NT2/D1 (cell line): Measurements from ENCODE around the gene TENM3.

Experiments used
- DNase-seq: peaks from one replicate; pipeline ENCODE4 v3.0.0-alpha.2; 2011; ENCODE audit warnings: low read depth, low spot score
- H3K27me3 ChIP-seq: 2 replicates; pipeline ENCODE4 v1.6.0; 2011; ENCODE audit warnings: mild to moderate bottlenecking; ENCODE audit not compliant: insufficient read length, insufficient read depth
- H3K36me3 ChIP-seq: 2 replicates; pipeline ENCODE4 v1.6.1; 2011; ENCODE audit warnings: mild to moderate bottlenecking, low read length, mixed read lengths; ENCODE audit not compliant: insufficient read depth, insufficient read length
- H3K4me1 ChIP-seq: 2 replicates; pipeline ENCODE4 v1.5.1; 2011; ENCODE audit not compliant: insufficient read depth, insufficient read length
- H3K4me3 ChIP-seq: 2 replicates; pipeline ENCODE4 v1.5.1; 2011; ENCODE audit warnings: low read depth; ENCODE audit not compliant: insufficient read length
- H3K9ac ChIP-seq: 2 replicates; pipeline ENCODE4 v1.6.0; 2011; ENCODE audit warnings: low read depth; ENCODE audit not compliant: insufficient read length
- H3K9me3 ChIP-seq: 2 replicates; pipeline ENCODE4 v1.5.1; 2011; ENCODE audit warnings: mild to moderate bottlenecking, low read length; ENCODE audit not compliant: insufficient read depth
- SUZ12 ChIP-seq: IDR thresholded peaks from 2 replicates; pipeline ENCODE4 v1.6.1; 2011; ENCODE audit not compliant: insufficient read length, insufficient read depth; ENCODE audit errors: extremely low read depth
- YY1 ChIP-seq: IDR thresholded peaks from 2 replicates; pipeline ENCODE4 v1.6.1; 2011; ENCODE audit not compliant: insufficient read length, insufficient read depth
- ZNF274 ChIP-seq: IDR thresholded peaks from 2 replicates; pipeline ENCODE4 v1.6.1; 2011; ENCODE audit warnings: mild to moderate bottlenecking, low read depth, low read length

The TENM3 gene

DNA sequence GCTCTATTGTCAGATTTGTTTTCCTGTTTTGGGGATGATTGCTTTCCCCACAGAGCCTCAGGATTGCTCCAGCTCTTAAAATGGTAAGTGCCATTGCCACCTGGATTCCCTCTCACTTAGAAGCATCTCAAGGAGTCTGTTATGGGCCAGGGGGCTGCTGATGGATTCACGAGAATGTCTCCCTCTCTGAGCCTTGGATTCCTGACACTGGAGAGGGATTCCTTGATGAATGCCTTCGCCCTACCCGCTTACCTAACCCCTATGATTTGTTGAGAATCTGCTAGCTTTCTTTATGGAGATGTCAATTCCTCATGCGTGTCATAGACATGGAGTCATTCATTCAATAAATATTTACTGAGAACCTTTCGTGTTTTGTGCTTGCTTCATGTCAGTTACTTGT is 36.9 kb upstream of the TENM3 start:
- Histone ChIP-seq H3K4me1 (peaks cover 5% of the 10 kb centered on the region), H3K36me3 (no peaks in the 10 kb centered on the region), H3K27me3 (no peaks in the 10 kb centered on the region), H3K9me3 (no peaks in the 10 kb centered on the region; the same call in 1 of the 2 replicates), H3K4me3 (no peak overlapping the region), H3K9ac (no peak overlapping the region)
- TF ChIP-seq ZNF274 = no peak
- DNase-seq = no peak

DNA sequence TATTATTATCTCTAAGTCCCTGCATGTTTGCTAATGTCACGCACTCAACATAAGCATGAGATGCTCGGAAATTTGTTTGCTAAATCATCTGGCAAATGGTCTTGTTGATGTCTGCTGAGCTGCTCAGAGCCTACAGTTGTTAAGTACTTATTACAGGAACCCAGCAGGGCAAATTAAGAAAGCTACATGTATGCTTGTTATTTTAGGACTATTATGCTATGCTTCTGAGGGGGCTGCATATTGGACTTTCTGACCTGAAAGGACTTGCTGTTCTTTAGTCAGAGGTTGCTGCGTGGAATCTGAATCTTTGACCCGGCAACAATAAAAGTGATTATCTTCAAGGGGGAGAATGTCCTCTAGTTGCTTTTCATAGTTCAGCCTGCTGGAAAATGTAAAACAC is 36.3 kb upstream of the TENM3 start:
- no peak for TF ChIP-seq SUZ12
- TF ChIP-seq ZNF274 = no peak
- TF ChIP-seq YY1 = no peak
- no peak overlapping the region for H3K4me3 ChIP-seq
- H3K4me1 ChIP-seq = peaks cover 5% of the 10 kb centered on the region
- no peaks in the 10 kb centered on the region for H3K36me3 ChIP-seq
- DNase-seq = no peak
- H3K27me3 ChIP-seq = no peaks in the 10 kb centered on the region
- no peaks in the 10 kb centered on the region; the same call in 1 of the 2 replicates for H3K9me3 ChIP-seq
- no peak overlapping the region for H3K9ac ChIP-seq

DNA sequence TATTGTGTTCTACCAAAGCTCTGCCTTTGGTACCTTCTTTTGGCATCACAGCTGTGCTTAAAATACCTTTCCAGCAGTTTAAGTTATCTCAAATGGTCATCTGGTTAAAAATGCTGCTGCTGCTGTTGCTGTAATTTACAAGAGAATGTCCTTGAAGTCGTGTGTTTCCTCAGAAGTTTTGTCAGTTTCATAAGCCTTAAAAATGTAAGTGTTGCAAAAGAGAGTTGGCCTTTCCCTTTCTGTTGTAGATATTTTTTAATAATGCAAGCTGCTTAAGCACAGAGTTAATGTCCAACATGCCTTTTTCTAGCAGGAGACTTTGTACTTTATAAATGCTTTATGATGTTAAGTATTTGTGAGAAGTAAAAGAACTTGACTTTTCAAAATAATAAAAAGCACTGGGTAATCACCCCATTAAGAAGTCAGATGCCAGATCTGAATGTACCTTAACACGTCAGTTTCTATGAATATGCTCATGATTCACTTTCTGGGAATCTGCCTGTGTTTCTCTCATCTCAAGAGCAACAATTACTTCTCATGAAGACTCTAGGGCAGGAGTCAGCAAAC is 35.3 kb upstream of the TENM3 start:
- Histone ChIP-seq H3K4me3 (no peak overlapping the region), H3K27me3 (no peaks in the 10 kb centered on the region), H3K9me3 (no peaks in the 10 kb centered on the region; the same call in 1 of the 2 replicates), H3K9ac (no peak overlapping the region), H3K4me1 (peaks cover 5% of the 10 kb centered on the region), H3K36me3 (no peaks in the 10 kb centered on the region)
- no peak for DNase-seq
- TF ChIP-seq ZNF274 (no peak), SUZ12 (no peak), YY1 (no peak)

DNA sequence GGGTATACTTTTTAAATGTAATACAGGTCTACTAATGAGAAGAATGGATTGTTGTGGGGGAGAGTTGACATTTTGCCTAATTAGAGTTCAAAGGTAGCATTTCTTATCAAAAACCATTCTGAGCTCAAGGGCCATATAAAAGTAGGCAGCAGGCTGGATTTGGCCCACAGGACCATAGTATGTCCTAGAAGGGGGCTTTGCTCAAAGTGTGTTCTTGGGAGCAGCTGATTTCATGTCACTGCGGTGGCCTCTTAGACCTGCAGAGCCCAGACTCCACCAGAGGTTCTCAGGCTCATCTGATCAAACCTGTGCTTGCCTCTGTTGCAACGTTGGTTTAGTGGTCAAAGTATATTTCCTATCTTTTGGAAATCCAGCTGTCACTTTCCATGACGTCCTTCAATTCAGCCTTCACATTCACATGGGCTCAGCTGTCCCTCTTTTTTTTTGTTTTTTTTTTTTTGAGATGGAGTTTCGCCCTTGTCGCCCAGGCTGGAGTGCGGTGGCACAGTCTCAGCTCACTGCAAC is 34.6 kb upstream of the TENM3 start:
- TF ChIP-seq ZNF274 (no peak), SUZ12 (no peak), YY1 (no peak)
- H3K4me3 ChIP-seq = no peak overlapping the region
- no peak for DNase-seq
- peaks cover 5% of the 10 kb centered on the region for H3K4me1 ChIP-seq
- H3K36me3 ChIP-seq = no peaks in the 10 kb centered on the region
- H3K9ac ChIP-seq = no peak overlapping the region
- no peaks in the 10 kb centered on the region; the same call in 1 of the 2 replicates for H3K9me3 ChIP-seq
- no peaks in the 10 kb centered on the region for H3K27me3 ChIP-seq

DNA sequence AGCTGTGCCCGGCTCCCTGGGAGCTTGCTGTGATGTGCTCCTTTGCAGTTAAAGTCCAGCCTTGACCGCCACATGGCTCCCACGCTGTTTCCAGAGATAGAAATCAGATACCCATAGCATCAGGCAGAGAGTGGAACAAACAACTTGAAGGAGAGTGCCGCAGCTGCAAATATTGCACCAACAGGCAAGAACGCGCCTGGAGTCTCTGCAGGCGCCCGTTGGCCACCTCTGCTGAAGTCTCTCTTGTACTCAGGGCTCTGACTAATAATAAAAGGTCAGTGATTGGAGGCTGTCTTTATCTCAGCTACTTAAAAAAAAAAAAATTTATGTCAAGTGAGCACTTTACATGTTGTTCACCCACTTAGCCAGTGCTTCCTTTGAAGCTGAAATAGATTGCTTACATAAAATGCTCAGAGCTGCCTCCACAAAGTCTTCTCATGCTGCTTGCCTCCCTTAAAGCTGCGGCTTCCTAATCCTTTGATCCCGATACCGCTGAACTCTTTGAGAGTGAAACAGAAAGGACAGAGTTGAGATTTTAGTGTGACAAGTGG is 30.9 kb upstream of the TENM3 start:
- no peak for TF ChIP-seq YY1
- no peak for TF ChIP-seq SUZ12
- no peak for TF ChIP-seq ZNF274
- Histone ChIP-seq H3K4me3 (no peak overlapping the region), H3K27me3 (no peaks in the 10 kb centered on the region), H3K4me1 (peaks cover 2% of the 10 kb centered on the region), H3K9me3 (no peaks in the 10 kb centered on the region), H3K36me3 (peaks cover 4% of the 10 kb centered on the region), H3K9ac (no peak overlapping the region)
- DNase-seq = no peak

DNA sequence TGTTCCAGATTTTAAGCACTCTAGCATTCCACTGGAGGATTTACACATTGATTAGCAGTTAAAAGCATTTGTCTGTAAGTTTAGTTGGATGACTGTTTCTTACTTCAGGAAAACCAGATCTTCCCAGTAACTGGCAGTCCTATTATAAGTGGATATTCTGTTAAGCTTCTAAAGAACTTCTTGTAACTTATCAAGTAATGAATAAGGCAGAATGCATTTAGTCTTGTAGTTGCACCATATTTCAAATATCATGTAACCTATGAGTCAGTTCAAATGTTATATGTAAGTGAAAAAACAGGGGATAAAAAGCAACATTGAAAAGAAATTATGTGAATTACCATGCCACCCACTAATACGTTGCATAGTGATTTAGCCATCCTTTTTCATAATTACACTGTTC is 30.2 kb upstream of the TENM3 start:
- no peak for DNase-seq
- Histone ChIP-seq H3K4me1 (peaks cover 2% of the 10 kb centered on the region), H3K36me3 (peaks cover 4% of the 10 kb centered on the region), H3K4me3 (no peak overlapping the region), H3K27me3 (no peaks in the 10 kb centered on the region), H3K9ac (no peak overlapping the region), H3K9me3 (no peaks in the 10 kb centered on the region)
- TF ChIP-seq YY1 (no peak), ZNF274 (no peak), SUZ12 (no peak)

DNA sequence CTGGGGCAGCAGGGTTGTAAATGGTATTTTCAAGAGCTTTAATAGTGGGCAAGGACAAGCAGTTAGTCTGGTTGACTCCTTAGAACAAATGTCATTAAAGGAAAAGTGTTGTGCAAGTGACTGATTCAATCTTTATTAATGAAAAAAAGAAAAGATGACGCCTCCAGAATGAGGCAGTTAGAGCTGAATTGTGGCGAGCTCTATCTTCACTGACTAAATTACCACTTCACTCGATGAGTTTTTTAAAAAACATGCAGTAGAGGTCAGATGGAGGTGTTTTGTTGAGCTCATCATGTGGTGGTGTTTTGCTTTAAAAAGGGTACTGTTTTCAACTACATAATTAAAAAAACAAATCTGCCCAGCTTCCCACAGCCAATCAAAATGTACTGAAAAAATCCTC is 28.1 kb upstream of the TENM3 start:
- H3K9ac ChIP-seq = no peak overlapping the region
- no peaks in the 10 kb centered on the region for H3K9me3 ChIP-seq
- no peaks in the 10 kb centered on the region for H3K4me1 ChIP-seq
- no peak overlapping the region for H3K4me3 ChIP-seq
- no peak for TF ChIP-seq ZNF274
- H3K27me3 ChIP-seq = no peaks in the 10 kb centered on the region
- H3K36me3 ChIP-seq = peaks cover 4% of the 10 kb centered on the region
- DNase-seq = no peak
